ENCODE measurements around the gene SLC11A1. TPM values are rescaled to one million over a fixed set of nuclear protein-coding genes. Genes with fewer than 3 reads are reported as not detected.

The SLC11A1 gene
- total and polyA plus RNA-seq, 2 experiments from 2014 or later: 0.31 TPM; not detected in 1

DNA sequence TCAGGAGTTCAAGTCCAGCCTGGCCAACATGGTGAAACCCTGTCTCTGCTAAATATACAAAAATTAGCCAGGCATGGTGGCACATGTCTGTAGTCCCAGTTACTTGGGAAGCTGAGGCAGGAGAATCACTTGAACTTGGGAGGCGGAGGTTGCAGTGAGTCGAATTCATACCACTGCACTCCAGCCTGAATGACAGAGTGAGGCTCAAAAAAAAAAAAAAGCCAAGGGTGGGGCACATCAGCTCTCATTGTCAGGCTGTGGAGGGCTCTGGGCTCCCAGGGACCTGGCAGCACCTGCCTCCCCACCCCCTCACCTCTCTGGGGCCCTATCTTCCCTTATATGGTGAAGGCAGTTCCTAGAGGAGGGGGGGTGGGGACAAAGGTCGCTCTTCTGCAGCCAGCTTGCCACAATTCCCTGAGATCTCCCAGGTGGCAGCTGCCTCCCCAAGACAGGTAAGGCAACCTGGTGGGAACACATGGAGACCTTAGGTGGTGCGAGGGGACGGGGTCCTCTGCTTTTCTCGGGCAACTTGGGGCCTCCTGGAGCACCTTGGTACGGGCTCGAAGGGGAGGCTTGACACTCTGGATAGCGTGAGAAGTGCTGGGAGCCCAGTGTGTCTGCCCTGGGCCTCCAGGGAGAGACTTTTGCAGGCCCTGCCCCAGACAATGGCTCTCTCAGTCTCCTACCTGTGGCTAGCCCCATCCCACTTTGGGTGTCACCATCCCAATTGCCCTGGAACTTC lies 36.8 kb downstream of the SLC11A1 start, which contains the start of gene VIL1:
Gene VIL1, plus strand, starts transcription at position 407 of the 742 bp plus-strand sequence. CDS start 4,656 bp downstream, outside the sequence.
- Mint-ChIP-seq H3K27me3 (ENCODE audit: insufficient read depth, low read depth, poor library complexity) (peaks cover 11% of the 10 kb centered on the region), H3K9me3 (no peaks in the 10 kb centered on the region), H3K4me3 (no peak within 1 kb of the TSS), H3K36me3 (ENCODE audit: low read depth) (no peaks in the 10 kb centered on the region), H3K27ac (peak within 1 kb of the TSS; percentile 13; the same call in 1 of the 2 replicates), H3K4me1 (peaks cover 6% of the 10 kb centered on the region; the same call in 2 of the 3 replicates)
- H3K4me3 ChIP-seq: 0 out of 2 replicates have a peak within 1 kb of the TSS, but pooled peaks have one; percentile 17
- H3K27me3 ChIP-seq (ENCODE audit: insufficient read depth): no peaks in the 10 kb centered on the region
- H3F3A ChIP-seq (replicated peaks; ENCODE audit: low read depth): no peaks in the 10 kb centered on the region
- DNase-seq (ENCODE audit: low spot score): peak; percentile 63
- peak within 1 kb of the TSS; percentile 66; the same call in 1 of the 2 replicates for H2AFZ ChIP-seq
- H4K20me1 ChIP-seq (replicated peaks; ENCODE audit: insufficient read depth): no peaks in the 10 kb centered on the region
- H3K4me1 ChIP-seq (ENCODE audit: insufficient read depth): peaks cover 10% of the 10 kb centered on the region; the same call in 1 of the 2 replicates
- TF ChIP-seq EZH2phosphoT487 (IDR thresholded peaks at IDR 0.05; ENCODE audit: unreplicated experiment) (no peak), ZNF114 (CRISPR knock-in tag; IDR thresholded peaks at IDR 0.05) (no peak), CREB1 (CRISPR knock-in tag; IDR thresholded peaks at IDR 0.05; ENCODE audit: low read depth) (no peak), STAT1 (IDR thresholded peaks at IDR 0.05; ENCODE audit: unreplicated experiment) (no peak), POLR2AphosphoS5 (IDR thresholded peaks at IDR 0.05; ENCODE audit: low read depth) (no peak), JUNB (IDR thresholded peaks at IDR 0.05; ENCODE audit: unreplicated experiment) (no peak), NANOG (IDR thresholded peaks at IDR 0.05; ENCODE audit: borderline replicate concordance) (no peak), EZH2 (IDR thresholded peaks at IDR 0.05; ENCODE audit: low read depth, unreplicated experiment) (no peak), ZNF331 (CRISPR knock-in tag; IDR thresholded peaks at IDR 0.05; ENCODE audit: low read depth) (no peak)
- TF ChIP-seq, protein P1, sequence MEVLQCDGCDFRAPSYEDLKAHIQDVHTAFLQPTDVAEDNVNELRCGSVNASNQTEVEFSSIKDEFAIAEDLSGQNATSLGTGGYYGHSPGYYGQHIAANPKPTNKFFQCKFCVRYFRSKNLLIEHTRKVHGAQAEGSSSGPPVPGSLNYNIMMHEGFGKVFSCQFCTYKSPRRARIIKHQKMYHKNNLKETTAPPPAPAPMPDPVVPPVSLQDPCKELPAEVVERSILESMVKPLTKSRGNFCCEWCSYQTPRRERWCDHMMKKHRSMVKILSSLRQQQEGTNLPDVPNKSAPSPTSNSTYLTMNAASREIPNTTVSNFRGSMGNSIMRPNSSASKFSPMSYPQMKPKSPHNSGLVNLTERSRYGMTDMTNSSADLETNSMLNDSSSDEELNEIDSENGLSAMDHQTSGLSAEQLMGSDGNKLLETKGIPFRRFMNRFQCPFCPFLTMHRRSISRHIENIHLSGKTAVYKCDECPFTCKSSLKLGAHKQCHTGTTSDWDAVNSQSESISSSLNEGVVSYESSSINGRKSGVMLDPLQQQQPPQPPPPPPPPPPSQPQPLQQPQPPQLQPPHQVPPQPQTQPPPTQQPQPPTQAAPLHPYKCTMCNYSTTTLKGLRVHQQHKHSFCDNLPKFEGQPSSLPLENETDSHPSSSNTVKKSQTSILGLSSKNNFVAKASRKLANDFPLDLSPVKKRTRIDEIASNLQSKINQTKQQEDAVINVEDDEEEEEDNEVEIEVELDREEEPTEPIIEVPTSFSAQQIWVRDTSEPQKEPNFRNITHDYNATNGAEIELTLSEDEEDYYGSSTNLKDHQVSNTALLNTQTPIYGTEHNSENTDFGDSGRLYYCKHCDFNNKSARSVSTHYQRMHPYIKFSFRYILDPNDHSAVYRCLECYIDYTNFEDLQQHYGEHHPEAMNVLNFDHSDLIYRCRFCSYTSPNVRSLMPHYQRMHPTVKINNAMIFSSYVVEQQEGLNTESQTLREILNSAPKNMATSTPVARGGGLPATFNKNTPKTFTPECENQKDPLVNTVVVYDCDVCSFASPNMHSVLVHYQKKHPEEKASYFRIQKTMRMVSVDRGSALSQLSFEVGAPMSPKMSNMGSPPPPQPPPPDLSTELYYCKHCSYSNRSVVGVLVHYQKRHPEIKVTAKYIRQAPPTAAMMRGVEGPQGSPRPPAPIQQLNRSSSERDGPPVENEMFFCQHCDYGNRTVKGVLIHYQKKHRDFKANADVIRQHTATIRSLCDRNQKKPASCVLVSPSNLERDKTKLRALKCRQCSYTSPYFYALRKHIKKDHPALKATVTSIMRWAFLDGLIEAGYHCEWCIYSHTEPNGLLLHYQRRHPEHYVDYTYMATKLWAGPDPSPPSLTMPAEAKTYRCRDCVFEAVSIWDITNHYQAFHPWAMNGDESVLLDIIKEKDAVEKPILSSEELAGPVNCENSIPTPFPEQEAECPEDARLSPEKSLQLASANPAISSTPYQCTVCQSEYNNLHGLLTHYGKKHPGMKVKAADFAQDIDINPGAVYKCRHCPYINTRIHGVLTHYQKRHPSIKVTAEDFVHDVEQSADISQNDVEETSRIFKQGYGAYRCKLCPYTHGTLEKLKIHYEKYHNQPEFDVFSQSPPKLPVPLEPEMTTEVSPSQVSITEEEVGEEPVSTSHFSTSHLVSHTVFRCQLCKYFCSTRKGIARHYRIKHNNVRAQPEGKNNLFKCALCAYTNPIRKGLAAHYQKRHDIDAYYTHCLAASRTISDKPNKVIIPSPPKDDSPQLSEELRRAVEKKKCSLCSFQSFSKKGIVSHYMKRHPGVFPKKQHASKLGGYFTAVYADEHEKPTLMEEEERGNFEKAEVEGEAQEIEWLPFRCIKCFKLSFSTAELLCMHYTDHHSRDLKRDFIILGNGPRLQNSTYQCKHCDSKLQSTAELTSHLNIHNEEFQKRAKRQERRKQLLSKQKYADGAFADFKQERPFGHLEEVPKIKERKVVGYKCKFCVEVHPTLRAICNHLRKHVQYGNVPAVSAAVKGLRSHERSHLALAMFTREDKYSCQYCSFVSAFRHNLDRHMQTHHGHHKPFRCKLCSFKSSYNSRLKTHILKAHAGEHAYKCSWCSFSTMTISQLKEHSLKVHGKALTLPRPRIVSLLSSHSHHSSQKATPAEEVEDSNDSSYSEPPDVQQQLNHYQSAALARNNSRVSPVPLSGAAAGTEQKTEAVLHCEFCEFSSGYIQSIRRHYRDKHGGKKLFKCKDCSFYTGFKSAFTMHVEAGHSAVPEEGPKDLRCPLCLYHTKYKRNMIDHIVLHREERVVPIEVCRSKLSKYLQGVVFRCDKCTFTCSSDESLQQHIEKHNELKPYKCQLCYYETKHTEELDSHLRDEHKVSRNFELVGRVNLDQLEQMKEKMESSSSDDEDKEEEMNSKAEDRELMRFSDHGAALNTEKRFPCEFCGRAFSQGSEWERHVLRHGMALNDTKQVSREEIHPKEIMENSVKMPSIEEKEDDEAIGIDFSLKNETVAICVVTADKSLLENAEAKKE (CRISPR knock-in tag; IDR thresholded peaks at IDR 0.05): no peak
- TF ChIP-seq, protein P2, sequence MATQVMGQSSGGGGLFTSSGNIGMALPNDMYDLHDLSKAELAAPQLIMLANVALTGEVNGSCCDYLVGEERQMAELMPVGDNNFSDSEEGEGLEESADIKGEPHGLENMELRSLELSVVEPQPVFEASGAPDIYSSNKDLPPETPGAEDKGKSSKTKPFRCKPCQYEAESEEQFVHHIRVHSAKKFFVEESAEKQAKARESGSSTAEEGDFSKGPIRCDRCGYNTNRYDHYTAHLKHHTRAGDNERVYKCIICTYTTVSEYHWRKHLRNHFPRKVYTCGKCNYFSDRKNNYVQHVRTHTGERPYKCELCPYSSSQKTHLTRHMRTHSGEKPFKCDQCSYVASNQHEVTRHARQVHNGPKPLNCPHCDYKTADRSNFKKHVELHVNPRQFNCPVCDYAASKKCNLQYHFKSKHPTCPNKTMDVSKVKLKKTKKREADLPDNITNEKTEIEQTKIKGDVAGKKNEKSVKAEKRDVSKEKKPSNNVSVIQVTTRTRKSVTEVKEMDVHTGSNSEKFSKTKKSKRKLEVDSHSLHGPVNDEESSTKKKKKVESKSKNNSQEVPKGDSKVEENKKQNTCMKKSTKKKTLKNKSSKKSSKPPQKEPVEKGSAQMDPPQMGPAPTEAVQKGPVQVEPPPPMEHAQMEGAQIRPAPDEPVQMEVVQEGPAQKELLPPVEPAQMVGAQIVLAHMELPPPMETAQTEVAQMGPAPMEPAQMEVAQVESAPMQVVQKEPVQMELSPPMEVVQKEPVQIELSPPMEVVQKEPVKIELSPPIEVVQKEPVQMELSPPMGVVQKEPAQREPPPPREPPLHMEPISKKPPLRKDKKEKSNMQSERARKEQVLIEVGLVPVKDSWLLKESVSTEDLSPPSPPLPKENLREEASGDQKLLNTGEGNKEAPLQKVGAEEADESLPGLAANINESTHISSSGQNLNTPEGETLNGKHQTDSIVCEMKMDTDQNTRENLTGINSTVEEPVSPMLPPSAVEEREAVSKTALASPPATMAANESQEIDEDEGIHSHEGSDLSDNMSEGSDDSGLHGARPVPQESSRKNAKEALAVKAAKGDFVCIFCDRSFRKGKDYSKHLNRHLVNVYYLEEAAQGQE (IDR thresholded peaks at IDR 0.05; ENCODE audit: unreplicated experiment): no peak
- TF ChIP-seq, protein P3, sequence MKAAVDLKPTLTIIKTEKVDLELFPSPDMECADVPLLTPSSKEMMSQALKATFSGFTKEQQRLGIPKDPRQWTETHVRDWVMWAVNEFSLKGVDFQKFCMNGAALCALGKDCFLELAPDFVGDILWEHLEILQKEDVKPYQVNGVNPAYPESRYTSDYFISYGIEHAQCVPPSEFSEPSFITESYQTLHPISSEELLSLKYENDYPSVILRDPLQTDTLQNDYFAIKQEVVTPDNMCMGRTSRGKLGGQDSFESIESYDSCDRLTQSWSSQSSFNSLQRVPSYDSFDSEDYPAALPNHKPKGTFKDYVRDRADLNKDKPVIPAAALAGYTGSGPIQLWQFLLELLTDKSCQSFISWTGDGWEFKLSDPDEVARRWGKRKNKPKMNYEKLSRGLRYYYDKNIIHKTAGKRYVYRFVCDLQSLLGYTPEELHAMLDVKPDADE (IDR thresholded peaks at IDR 0.05): no peak
- TF ChIP-seq, protein P4, sequence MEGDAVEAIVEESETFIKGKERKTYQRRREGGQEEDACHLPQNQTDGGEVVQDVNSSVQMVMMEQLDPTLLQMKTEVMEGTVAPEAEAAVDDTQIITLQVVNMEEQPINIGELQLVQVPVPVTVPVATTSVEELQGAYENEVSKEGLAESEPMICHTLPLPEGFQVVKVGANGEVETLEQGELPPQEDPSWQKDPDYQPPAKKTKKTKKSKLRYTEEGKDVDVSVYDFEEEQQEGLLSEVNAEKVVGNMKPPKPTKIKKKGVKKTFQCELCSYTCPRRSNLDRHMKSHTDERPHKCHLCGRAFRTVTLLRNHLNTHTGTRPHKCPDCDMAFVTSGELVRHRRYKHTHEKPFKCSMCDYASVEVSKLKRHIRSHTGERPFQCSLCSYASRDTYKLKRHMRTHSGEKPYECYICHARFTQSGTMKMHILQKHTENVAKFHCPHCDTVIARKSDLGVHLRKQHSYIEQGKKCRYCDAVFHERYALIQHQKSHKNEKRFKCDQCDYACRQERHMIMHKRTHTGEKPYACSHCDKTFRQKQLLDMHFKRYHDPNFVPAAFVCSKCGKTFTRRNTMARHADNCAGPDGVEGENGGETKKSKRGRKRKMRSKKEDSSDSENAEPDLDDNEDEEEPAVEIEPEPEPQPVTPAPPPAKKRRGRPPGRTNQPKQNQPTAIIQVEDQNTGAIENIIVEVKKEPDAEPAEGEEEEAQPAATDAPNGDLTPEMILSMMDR (conservative IDR thresholded peaks at IDR 0.05; ENCODE audit: low read depth in 2 of 2): no peak
- no peak within 1 kb of the TSS for H3K27ac ChIP-seq (ENCODE audit: low read depth)
- H3K36me3 ChIP-seq (ENCODE audit: insufficient read depth): no peaks in the 10 kb centered on the region
- ATAC-seq: peak; percentile 90
- H3K79me2 ChIP-seq (replicated peaks; ENCODE audit: insufficient read depth): no peaks in the 10 kb centered on the region
- H3K9me2 ChIP-seq (ENCODE audit: insufficient read depth): no peaks in the 10 kb centered on the region
- H3K4me2 ChIP-seq: peak within 1 kb of the TSS; percentile 60

Data from GM23338 (cell line).